ENCODE results near the gene FSHR.

DNA sequence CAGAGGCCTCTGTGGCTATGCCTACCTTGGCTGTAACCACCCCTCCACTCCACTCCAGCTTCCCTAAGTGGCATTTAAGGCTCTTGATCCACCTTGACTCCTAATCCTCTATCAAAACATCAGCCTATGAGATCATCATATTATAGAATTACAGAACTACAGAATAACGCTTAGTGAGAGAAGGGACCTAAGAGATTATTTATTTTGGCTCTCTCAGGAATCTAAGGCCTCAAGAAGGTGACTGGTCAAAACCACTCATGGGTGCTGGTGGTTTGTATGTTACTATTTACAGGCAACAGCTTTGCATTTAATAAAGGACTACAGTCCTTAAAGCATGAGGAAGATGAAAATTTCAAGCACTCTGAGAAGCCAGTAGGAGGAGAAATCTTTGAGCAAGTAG is 118.8 kb downstream of the FSHR start:
- TF ChIP-seq SUZ12 (IDR thresholded peaks at IDR 0.05) (no peak), ZNF384 (IDR thresholded peaks at IDR 0.05) (no peak), FOXA1 (IDR thresholded peaks at IDR 0.05) (no peak), ARNT (IDR thresholded peaks at IDR 0.05) (no peak)
